HG03521 (cell line): ENCODE results near the gene RGMB.
A peak's percentile ranks its signal among the peaks of the same experiment; 100 is the strongest.

Experiments
- ATAC-seq: cut with Tn5 transposase; IDR thresholded peaks from one replicate; pipeline ENCODE4 v1.9.1; 2021; ENCODE audit warnings: mild to moderate bottlenecking, moderate library complexity; ENCODE audit not compliant: unreplicated experiment

The RGMB gene

GRCh38 chr5:98768160-98768959, 5.1 kb upstream of the RGMB start:
- ATAC-seq, result peak; percentile 37

DNA sequence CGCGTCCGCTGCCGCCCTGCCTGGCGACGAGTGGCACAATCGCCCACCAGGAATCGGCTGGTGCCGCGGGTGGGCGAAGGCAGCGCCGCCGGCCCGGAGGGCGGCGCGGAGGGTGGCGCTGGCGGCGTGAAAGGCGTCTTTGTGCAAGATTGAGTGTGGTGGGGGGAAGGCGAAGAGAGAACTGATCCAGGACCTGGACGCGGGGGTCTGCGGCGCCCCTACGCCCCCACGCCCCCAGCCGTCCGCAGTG, 4.6 kb upstream of the RGMB start:
- ATAC-seq, result no peak

DNA sequence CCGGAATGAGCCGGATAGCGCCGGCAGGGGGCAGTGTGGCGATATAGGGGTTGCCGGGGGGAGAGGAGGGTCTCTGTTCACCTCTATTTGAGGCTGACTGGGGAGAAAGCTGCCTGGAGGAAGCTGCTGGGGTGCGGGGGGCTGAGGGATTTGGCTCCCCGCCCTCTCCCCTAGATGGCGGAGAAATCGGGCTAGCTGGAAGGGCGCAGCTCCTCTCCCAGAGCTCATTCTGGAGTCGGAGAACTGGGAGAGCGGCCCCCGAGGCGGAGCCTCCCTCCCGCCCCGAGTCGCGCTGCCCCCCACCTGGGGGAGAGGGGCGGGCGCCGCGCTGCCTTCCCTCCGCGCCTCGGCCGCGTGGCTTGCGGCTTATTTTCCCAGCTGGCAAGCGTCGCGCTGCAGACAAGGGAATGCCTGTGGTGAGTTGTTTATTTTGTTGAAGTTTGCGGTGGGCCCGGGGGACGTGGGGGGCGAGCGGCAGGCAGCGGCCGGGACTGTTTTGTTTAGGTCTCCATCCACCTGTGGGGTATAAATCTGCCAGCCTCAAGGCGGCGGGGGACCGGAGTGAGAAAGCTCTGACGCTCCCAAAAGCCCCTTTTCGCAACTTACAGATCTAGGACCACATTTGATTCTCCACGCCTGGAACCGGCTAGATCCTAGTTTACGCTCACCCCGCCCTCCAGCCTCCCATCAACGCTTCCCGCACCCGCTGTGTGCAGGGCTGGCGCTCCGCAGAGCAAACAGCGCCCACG, 4.1 kb upstream of the RGMB start:
- ATAC-seq, result no peak

DNA sequence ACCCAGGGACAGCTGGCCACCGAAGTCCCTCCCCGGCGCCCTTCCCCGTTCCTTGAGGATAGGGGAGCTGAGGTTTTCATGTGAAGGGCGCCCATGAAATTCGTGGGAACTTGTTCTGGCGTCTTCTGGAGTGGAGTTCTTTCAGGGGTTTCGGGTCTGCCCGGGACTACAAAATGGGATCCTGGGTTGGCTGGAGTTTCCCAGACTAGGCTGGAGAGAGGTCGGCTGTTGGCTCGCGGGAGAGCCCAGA, 3.6 kb upstream of the RGMB start:
- ATAC-seq, result no peak

DNA sequence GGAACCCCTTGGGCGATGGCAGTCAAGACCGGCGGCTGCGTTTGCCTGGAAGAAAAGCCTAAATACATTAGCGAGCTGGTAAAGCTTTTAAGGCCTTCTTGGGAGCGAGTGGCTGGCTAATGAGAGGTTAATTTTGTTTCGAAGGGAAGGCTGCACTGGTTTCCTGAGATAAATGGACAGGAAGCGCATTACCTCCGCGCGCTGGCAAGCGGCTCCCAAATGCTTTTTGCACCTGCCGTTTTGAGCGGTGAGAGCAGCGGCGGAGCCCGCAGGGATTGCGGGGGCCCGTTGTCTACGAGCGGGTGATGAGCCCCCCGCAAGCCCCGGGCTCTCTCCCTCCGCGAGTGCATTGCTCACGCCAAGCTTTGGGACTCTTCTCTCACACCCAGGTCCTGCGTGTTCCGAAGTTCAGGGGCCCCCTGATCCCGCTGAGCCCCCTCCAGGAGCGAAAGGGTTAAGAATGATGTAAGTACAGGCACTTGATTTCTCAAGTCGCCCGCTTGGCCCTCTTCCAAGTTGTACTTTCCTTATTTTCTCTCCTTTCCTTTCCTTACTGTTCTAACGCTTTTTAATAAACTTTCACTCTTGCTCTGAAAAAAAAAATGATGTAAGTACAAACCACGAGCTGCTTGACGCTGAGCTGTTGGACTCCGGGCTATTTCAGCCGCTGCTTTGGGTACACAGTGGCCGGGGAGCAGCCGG, 3.1 kb upstream of the RGMB start:
- ATAC-seq, result no peak

- no peak for ATAC-seq
These were observed 2.5 kb upstream of the RGMB start for GRCh38 chr5:98770911-98771322.

- no peak for ATAC-seq
These were observed 1.9 kb upstream of the RGMB start for GRCh38 chr5:98771382-98772109.

GRCh38 chr5:98772415-98773213, 849 bp upstream of the RGMB start:
- ATAC-seq, result peak; percentile 9

GRCh38 chr5:98773214-98773463, 324 bp upstream of the RGMB start:
- ATAC-seq, result no peak

- ATAC-seq, result peak; percentile 29
These were observed 950 bp downstream of the RGMB start for GRCh38 chr5:98774192-98775033.

GRCh38 chr5:98775246-98776065, 2.0 kb downstream of the RGMB start:
- no peak for ATAC-seq

DNA sequence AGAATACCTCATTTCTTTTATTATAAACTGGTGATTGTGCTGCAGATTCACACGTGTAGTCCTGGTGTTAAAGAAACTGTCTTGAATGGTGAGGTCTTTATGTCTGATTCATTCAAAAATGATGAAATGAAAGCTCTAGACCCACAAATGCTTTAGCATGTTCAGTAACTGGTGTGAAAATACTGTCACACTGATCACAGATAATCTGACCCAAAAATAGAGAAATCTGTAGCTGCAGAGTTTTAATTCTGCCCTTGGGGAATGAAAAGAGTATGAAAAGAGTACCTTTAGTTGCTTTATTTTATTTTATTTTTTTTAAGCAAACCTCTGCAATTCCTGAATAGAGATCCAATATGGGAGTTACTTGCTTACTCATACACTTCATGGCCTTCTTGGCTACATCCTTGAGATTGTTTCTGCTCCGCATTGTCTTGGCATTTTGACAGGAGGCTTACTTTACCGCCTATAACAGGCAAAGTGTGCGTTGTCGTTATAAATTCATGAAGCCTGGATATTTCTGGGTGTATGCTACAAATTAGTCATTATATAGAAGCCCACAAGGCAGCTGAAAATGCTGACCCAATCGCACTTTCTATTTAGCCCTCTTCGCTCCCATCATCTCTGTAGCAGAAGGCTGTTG, 2.7 kb downstream of the RGMB start:
- no peak for ATAC-seq

- no peak for ATAC-seq
These were observed 3.8 kb downstream of the RGMB start for GRCh38 chr5:98777295-98777694.

DNA sequence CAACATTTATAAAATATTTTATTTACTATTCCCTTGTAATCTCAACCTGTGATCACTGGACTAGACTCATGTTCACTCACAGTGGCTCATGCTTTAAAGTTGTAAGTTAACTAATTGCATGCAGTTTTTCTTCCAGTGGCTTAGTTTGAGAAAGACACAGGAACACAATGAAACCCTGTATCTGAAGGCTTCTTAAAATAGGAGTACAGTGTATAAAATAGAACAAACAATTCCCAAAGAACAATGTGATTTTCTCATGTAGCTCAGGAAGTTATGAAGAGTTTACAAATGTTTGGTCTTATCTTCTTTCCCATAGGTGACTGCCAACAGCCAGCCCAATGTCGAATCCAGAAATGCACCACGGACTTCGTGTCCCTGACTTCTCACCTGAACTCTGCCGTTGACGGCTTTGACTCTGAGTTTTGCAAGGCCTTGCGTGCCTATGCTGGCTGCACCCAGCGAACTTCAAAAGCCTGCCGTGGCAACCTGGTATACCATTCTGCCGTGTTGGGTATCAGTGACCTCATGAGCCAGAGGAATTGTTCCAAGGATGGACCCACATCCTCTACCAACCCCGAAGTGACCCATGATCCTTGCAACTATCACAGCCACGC, 5.9 kb downstream of the RGMB start:
- no peak for ATAC-seq

GRCh38 chr5:98780390-98780789, 6.9 kb downstream of the RGMB start:
- no peak for ATAC-seq

- ATAC-seq, result no peak
These were observed 8.1 kb downstream of the RGMB start for GRCh38 chr5:98781520-98781919.

DNA sequence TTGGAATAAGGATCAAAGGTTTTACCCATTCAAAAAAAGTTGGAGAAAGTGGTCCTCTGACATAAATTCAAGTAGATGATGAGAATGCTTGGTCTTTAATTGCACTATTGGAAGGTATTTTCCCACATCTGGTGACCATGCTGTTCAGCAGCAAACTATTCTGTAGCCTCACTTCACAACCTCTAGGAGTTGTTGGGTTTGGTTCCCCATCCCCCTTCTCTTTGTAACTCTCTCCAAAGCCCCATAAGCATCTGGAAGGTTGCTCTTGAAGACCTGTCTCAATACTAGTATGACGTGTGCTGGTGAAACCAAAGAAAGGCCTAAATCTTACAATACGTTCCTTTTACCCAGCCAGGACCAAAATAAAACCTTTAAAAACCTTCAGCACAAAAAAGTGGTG, 8.5 kb downstream of the RGMB start:
- ATAC-seq, result no peak

DNA sequence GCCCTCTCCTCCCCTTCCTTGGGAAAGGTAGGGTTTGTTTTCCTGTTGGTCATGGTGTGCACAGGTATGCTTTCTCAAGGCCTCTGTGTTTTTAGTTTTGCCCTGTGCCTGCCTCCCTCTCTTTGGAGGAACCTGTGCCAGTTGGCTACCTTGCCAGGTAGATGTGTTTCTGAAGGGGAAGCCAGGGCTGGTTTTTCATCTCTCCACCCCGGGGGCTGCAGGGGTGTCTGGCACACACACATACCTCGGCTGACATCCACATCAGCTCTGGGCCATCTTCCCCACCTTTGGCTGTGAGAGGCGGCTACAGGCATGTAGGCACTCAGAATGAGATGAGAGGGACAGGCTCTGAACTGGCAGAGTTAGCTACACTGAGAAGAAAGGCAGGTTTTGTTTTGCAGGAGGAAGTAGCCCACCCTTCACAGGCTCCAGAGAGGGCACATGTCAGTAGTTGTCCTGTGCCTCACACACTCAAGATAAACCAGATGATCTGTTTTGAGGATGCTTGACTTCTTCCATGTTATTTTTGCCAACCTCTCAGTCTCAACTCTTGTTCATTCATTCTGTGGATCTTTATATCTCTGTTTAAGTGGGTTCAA, 9.7 kb downstream of the RGMB start:
- no peak for ATAC-seq
